GM12878 (cell line): ENCODE results near the gene DNAH1.

ENCODE experiments used
- ATF7 ChIP-seq: fragments of 450-650 bp; IDR thresholded peaks from 2 replicates; pipeline ENCODE4 v1.6.1; 2016; ENCODE audit warnings: low read depth, mild to moderate bottlenecking
- CBX3 ChIP-seq: fragments of 200-600 bp; sonication (generic); IDR thresholded peaks from 2 replicates; pipeline ENCODE4 v1.6.1; 2016; ENCODE audit warnings: low read depth, borderline replicate concordance
- CTCF ChIP-seq, 3 experiments: IDR thresholded peaks in 2 of 3; conservative IDR thresholded peaks in 1 of 3; 2 replicates each; pipeline ENCODE4 v1.5.1; 2011; ENCODE audit warnings: low read depth in 3 of 3, low read length in 3 of 3, mild to moderate bottlenecking in 3 of 3, control low read depth in 2 of 3, moderate library complexity in 2 of 3, inconsistent platforms in 1 of 3, mixed read lengths in 1 of 3; ENCODE audit not compliant: control insufficient read depth in 2 of 3, insufficient read depth in 1 of 3; ENCODE audit errors: extremely low read depth in 1 of 3
- EZH2 ChIP-seq: IDR thresholded peaks from 2 replicates; pipeline ENCODE4 v1.6.1; 2012; ENCODE audit warnings: low read depth, mild to moderate bottlenecking, control low read depth, inconsistent platforms, low read length, borderline replicate concordance; ENCODE audit not compliant: control insufficient read depth
- FOS ChIP-seq: IDR thresholded peaks from 3 replicates; pipeline ENCODE4 v1.6.1; 2011; ENCODE audit warnings: borderline replicate concordance; ENCODE audit not compliant: insufficient read length; ENCODE audit errors: extremely low read depth
- HDGF ChIP-seq: fragments of 450-650 bp; IDR thresholded peaks from 2 replicates; pipeline ENCODE4 v1.6.1; 2016; ENCODE audit warnings: antibody characterized with exemption
- MAX ChIP-seq: IDR thresholded peaks from 2 replicates; pipeline ENCODE4 v1.6.1; 2012; ENCODE audit warnings: low read depth, low read length, improper control_type of control experiment
- MTA2 ChIP-seq: fragments of 450-650 bp; IDR thresholded peaks from 2 replicates; pipeline ENCODE4 v1.6.1; 2016; ENCODE audit warnings: low read depth, mild to moderate bottlenecking, moderate library complexity
- NR2C2 ChIP-seq: IDR thresholded peaks from 2 replicates; pipeline ENCODE4 v1.6.1; 2011; ENCODE audit warnings: borderline replicate concordance, low read depth; ENCODE audit not compliant: control insufficient read depth, insufficient read length
- NRF1 ChIP-seq: conservative IDR thresholded peaks from 2 replicates; pipeline ENCODE4 v1.6.1; 2011; ENCODE audit warnings: mild to moderate bottlenecking, low read depth, low read length, improper control_type of control experiment
- POLR2A ChIP-seq: IDR thresholded peaks from 2 replicates; pipeline ENCODE4 v1.6.1; 2011; ENCODE audit warnings: low read depth, mild to moderate bottlenecking, low read length
- RELA ChIP-seq: fragments of 450-650 bp; IDR thresholded peaks from 2 replicates; pipeline ENCODE4 v1.8.0; 2014; ENCODE audit warnings: borderline replicate concordance; ENCODE audit not compliant: partially characterized antibody

- TF ChIP-seq POLR2A (no peak), CTCF (IDR thresholded peaks at IDR 0.05 in 2 of 3, conservative IDR thresholded peaks at IDR 0.05 in 1 of 3; ENCODE audit: control insufficient read depth in 2 of 3, extremely low read depth in 1 of 3, insufficient read depth in 1 of 3, low read depth in 3 of 3, low read length in 3 of 3) (no peak), CBX3 (no peak), HDGF (no peak), EZH2 (no peak), MTA2 (no peak), NR2C2 (no peak), RELA (no peak), FOS (no peak), NRF1 (no peak), MAX (no peak), ATF7 (no peak)
Observed at GRCh38 chr3:52353291-52353855, 37.3 kb downstream of the DNAH1 start.
